ENCODE data around the gene DYSF. TPM values are rescaled to one million over a fixed set of nuclear protein-coding genes. Genes with fewer than 3 reads are reported as not detected.

Gene DYSF
- polyA plus RNA-seq, 1 donor from 2014 or later: 0.04 TPM

- Histone ChIP-seq H3F3A (ENCODE audit: insufficient read depth, low read length, poor library complexity, severe bottlenecking) (no peaks in the 10 kb centered on the region), H3K9me2 (ENCODE audit: insufficient read depth, low read length) (no peaks in the 10 kb centered on the region), H3K27ac (ENCODE audit: low read length) (no peak overlapping the region), H3K4me2 (ENCODE audit: low read length) (no peak overlapping the region), H3K27me3 (ENCODE audit: insufficient read depth, low read depth, low read length) (no peaks in the 10 kb centered on the region), H3K9me3 (ENCODE audit: low read length) (no peaks in the 10 kb centered on the region), H2AFZ (ENCODE audit: low read depth, low read length) (no peak overlapping the region), H3K9ac (ENCODE audit: low read length) (no peak overlapping the region), H3K36me3 (ENCODE audit: insufficient read depth, low read length) (no peaks in the 10 kb centered on the region), H3K79me2 (replicated peaks; ENCODE audit: insufficient read depth, low read length) (no peaks in the 10 kb centered on the region), H4K20me1 (ENCODE audit: insufficient read depth) (no peaks in the 10 kb centered on the region), H3K4me3 (ENCODE audit: low read length) (no peak overlapping the region)
- TF ChIP-seq MXI1 (conservative IDR thresholded peaks at IDR 0.05; ENCODE audit: poor library complexity, severe bottlenecking) (no peak), EZH2 (IDR thresholded peaks at IDR 0.05; ENCODE audit: borderline replicate concordance, insufficient read depth, low read length, poor library complexity, severe bottlenecking) (no peak), TAF1 (IDR thresholded peaks at IDR 0.05; ENCODE audit: low read depth) (no peak), RAD21 (conservative IDR thresholded peaks at IDR 0.05) (no peak), REST (IDR thresholded peaks at IDR 0.05; ENCODE audit: borderline replicate concordance) (no peak), SMC3 (conservative IDR thresholded peaks at IDR 0.05; ENCODE audit: poor library complexity) (no peak), EP300 (conservative IDR thresholded peaks at IDR 0.05; ENCODE audit: poor library complexity, severe bottlenecking) (no peak), POLR2AphosphoS5 (IDR thresholded peaks at IDR 0.05) (no peak), CTCF (IDR thresholded peaks at IDR 0.05; ENCODE audit: poor library complexity, severe bottlenecking) (no peak)
Observed at GRCh38 chr2:71699428-71699827, 246.1 kb downstream of the DYSF start.

- no peaks in the 10 kb centered on the region for H3F3A ChIP-seq (ENCODE audit: insufficient read depth, low read length, poor library complexity, severe bottlenecking)
- TF ChIP-seq RAD21 (conservative IDR thresholded peaks at IDR 0.05) (no peak), MXI1 (conservative IDR thresholded peaks at IDR 0.05; ENCODE audit: poor library complexity, severe bottlenecking) (no peak), POLR2AphosphoS5 (IDR thresholded peaks at IDR 0.05) (no peak), EP300 (conservative IDR thresholded peaks at IDR 0.05; ENCODE audit: poor library complexity, severe bottlenecking) (no peak), EZH2 (IDR thresholded peaks at IDR 0.05; ENCODE audit: borderline replicate concordance, insufficient read depth, low read length, poor library complexity, severe bottlenecking) (no peak), REST (IDR thresholded peaks at IDR 0.05; ENCODE audit: borderline replicate concordance) (no peak), SMC3 (conservative IDR thresholded peaks at IDR 0.05; ENCODE audit: poor library complexity) (no peak), CTCF (IDR thresholded peaks at IDR 0.05; ENCODE audit: poor library complexity, severe bottlenecking) (no peak), TAF1 (IDR thresholded peaks at IDR 0.05; ENCODE audit: low read depth) (no peak)
- H3K9me3 ChIP-seq (ENCODE audit: low read length): no peaks in the 10 kb centered on the region
- H3K27ac ChIP-seq (ENCODE audit: low read length): no peak overlapping the region
- H4K20me1 ChIP-seq (ENCODE audit: insufficient read depth): no peaks in the 10 kb centered on the region
- no peak overlapping the region for H3K4me2 ChIP-seq (ENCODE audit: low read length)
- H3K79me2 ChIP-seq (replicated peaks; ENCODE audit: insufficient read depth, low read length): no peaks in the 10 kb centered on the region
- H3K9ac ChIP-seq (ENCODE audit: low read length): no peak overlapping the region
- H3K4me3 ChIP-seq (ENCODE audit: low read length): no peak overlapping the region
- no peaks in the 10 kb centered on the region for H3K36me3 ChIP-seq (ENCODE audit: insufficient read depth, low read length)
- no peak overlapping the region for H2AFZ ChIP-seq (ENCODE audit: low read depth, low read length)
- no peaks in the 10 kb centered on the region for H3K9me2 ChIP-seq (ENCODE audit: insufficient read depth, low read length)
- H3K27me3 ChIP-seq (ENCODE audit: insufficient read depth, low read depth, low read length): no peaks in the 10 kb centered on the region
Observed at GRCh38 chr2:71700041-71700657, 246.8 kb downstream of the DYSF start.

All from neural cell (in vitro differentiated cells).